BLaER1 treated with 17β-estradiol and CSF1 and Interleukin-3, amounts not matched to agents 10 nM and 100 nM (cell line): ENCODE data around the gene HOXA9.

Source experiments
- H3K27ac ChIP-seq, 11 experiments: shearing (Covaris generic); formaldehyde crosslinking; 2 replicates each; pipeline ENCODE4 v1.8.1; 2022
- H3K27me3 ChIP-seq, 11 experiments: shearing (Covaris generic); formaldehyde crosslinking; 2 replicates each; pipeline ENCODE4 v1.8.1; 2022
- H3K36me3 ChIP-seq, 11 experiments: shearing (Covaris generic); formaldehyde crosslinking; 2 replicates each; pipeline ENCODE4 v1.8.1; 2022
- H3K4me1 ChIP-seq, 10 experiments: shearing (Covaris generic); formaldehyde crosslinking; 2 replicates each; pipeline ENCODE4 v1.8.1; 2022
- H3K4me2 ChIP-seq, 11 experiments: shearing (Covaris generic); formaldehyde crosslinking; 2 replicates each; pipeline ENCODE4 v1.8.1; 2022
- H3K4me3 ChIP-seq, 10 experiments: shearing (Covaris generic); formaldehyde crosslinking; 2 replicates each; pipeline ENCODE4 v1.8.1; 2022
- H3K9ac ChIP-seq, 11 experiments: shearing (Covaris generic); formaldehyde crosslinking; 2 replicates each; pipeline ENCODE4 v1.8.1; 2022
- H3K9me3 ChIP-seq, 11 experiments: shearing (Covaris generic); formaldehyde crosslinking; replicated peaks in 1 of 11; 2 replicates each; pipeline ENCODE4 v1.8.1; 2022
- H4K20me1 ChIP-seq, 11 experiments: shearing (Covaris generic); formaldehyde crosslinking; 2 replicates each; pipeline ENCODE4 v1.8.1; 2022
- Cebpa-rat ChIP-seq, 11 experiments: shearing (Covaris generic); IDR thresholded peaks; 2 replicates each; pipeline ENCODE4 v1.8.1; 2022

The HOXA9 gene

DNA sequence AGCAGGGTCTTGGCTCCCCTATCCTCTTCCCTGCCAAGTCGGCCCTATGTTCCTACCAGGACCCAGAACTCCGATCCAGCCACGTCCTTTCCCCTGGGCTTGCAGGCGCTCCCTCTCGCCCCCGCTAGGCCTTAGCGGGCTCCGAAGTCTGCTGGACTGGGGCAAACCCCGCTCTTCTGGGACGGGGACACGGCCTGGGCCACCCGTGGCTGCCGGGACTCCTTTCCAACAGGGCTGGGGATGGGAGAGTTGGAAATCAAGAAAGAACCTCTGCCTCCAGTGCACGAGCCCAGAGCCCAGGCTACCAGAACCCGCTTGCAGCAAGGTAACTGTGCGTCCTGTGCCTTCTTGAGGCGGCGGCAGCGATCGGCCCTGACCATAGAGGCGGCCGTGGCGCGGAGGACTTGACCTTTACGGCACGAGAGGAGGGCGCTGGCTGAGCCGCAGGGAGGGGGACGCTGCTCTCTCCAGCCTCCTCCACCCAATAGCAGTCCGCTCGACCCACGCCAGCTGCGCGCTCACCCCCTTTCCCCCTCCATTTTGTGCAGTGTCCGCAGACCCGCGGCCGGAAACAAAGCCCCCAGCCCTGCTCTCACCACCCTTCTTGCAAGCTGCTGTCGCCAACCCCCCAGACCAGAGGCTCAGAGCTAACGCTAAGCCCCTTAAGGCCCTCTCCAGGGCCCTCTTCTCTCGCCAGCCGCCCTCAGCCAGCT lies 26.7 kb upstream of the HOXA9 start:
- H3K4me1 ChIP-seq = peaks cover 0 to 26% (median 9%) of the 10 kb centered on the region in 10 experiments; a peak in 10 of 20 replicates
- no peak overlapping the region for H3K9ac ChIP-seq
- peak overlapping the region in 6 of 11 experiments; percentile 32 to 87 (median 64); a peak in 11 of 22 replicates for H3K4me2 ChIP-seq
- no peaks in the 10 kb centered on the region for H3K36me3 ChIP-seq
- peak overlapping the region in 4 of 10 experiments; percentile 32 to 50 (median 46); a peak in 7 of 20 replicates for H3K4me3 ChIP-seq
- no peak for TF ChIP-seq Cebpa-rat (IDR thresholded peaks at IDR 0.05)
- no peak overlapping the region for H3K27ac ChIP-seq
- peaks cover 0 to 95% (median 76%) of the 10 kb centered on the region in 11 experiments; a peak in 19 of 22 replicates for H4K20me1 ChIP-seq
- peaks cover 100% of the 10 kb centered on the region in 11 experiments for H3K27me3 ChIP-seq
- peaks cover 0 to 24% (median 0%) of the 10 kb centered on the region in 11 experiments; a peak in 3 of 22 replicates for H3K9me3 ChIP-seq

DNA sequence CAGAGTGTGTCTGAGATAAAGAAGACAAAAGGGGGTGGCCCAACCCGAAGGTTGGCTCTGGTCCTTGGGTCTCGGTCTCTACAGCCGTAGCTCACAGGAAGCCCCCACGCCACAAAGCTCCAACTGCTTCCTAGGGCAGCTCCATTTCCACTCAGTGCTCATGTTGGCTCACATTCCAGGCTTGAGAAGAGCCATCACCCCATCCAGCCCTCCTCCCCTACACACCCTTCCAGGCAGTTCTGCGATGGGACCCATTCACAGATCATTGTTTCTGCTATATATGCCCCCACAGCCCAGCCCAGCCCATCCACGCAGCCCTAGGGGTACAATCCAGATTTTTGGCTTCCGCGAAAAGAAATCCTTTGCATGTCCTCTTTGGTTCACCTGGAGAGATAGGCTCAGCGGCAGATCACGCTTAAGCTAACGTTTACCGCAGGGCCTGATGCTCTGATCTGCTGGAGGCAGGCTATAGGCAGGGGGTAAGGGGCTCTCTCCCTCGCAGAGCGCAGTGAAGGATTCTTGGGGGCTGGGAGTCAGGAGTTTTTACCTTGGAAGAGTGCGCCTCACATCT lies 25.9 kb upstream of the HOXA9 start:
- H3K4me1 ChIP-seq = peaks cover 0 to 26% (median 9%) of the 10 kb centered on the region in 10 experiments; a peak in 10 of 20 replicates
- H3K9me3 ChIP-seq = peaks cover 0 to 24% (median 0%) of the 10 kb centered on the region in 11 experiments; a peak in 3 of 22 replicates
- H3K9ac ChIP-seq = no peak overlapping the region
- H3K4me3 ChIP-seq = no peak overlapping the region
- no peak for TF ChIP-seq Cebpa-rat (IDR thresholded peaks at IDR 0.05)
- no peak overlapping the region for H3K27ac ChIP-seq
- no peak overlapping the region for H3K4me2 ChIP-seq
- peaks cover 0 to 95% (median 80%) of the 10 kb centered on the region in 11 experiments; a peak in 19 of 22 replicates for H4K20me1 ChIP-seq
- H3K36me3 ChIP-seq = no peaks in the 10 kb centered on the region
- peaks cover 100% of the 10 kb centered on the region in 11 experiments for H3K27me3 ChIP-seq

DNA sequence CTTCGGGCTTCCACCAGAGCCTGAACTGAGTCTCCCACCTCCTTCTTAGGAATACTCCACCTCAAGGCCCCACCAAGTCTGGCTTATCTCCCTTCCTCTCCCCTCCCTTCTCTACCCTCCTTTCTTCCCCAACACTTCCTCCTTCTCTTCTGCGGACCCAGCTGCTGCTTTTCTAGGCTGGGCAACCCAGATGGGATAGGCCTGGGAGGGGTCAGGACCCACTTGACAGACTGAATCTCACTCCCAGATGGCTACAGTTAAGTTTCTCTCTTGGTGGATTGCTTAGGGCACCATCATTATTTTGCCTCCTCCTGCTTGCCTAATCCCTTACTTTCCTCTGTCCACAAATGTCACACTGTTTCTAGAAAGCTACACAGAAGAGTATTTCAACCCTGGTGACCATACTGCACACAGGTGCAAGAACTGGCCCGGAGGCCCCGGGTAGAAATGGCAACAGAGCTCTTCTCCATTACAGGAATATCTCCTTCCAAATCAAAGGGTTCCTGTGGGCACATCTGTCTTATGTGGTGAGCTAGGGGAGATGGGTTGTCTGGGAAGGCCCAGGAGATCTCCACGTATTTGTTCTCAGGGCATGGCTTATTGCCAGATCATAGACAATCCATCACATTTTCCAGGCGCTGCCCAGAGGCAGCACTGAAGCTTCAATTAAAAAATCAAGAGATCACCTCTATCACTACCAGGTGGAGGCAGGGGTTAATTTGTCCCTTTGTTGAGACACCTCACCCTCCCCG lies 24.8 kb upstream of the HOXA9 start:
- Histone ChIP-seq H3K4me1 (peaks cover 0 to 34% (median 9%) of the 10 kb centered on the region in 10 experiments; a peak in 10 of 20 replicates), H3K36me3 (no peaks in the 10 kb centered on the region), H3K4me3 (no peak overlapping the region), H4K20me1 (peaks cover 0 to 100% (median 91%) of the 10 kb centered on the region in 11 experiments; a peak in 19 of 22 replicates), H3K27ac (no peak overlapping the region), H3K27me3 (peaks cover 100% of the 10 kb centered on the region in 11 experiments), H3K9me3 (peaks cover 0 to 28% (median 0%) of the 10 kb centered on the region in 11 experiments; a peak in 4 of 22 replicates), H3K4me2 (no peak overlapping the region), H3K9ac (no peak overlapping the region)
- TF ChIP-seq Cebpa-rat (IDR thresholded peaks at IDR 0.05) = no peak

DNA sequence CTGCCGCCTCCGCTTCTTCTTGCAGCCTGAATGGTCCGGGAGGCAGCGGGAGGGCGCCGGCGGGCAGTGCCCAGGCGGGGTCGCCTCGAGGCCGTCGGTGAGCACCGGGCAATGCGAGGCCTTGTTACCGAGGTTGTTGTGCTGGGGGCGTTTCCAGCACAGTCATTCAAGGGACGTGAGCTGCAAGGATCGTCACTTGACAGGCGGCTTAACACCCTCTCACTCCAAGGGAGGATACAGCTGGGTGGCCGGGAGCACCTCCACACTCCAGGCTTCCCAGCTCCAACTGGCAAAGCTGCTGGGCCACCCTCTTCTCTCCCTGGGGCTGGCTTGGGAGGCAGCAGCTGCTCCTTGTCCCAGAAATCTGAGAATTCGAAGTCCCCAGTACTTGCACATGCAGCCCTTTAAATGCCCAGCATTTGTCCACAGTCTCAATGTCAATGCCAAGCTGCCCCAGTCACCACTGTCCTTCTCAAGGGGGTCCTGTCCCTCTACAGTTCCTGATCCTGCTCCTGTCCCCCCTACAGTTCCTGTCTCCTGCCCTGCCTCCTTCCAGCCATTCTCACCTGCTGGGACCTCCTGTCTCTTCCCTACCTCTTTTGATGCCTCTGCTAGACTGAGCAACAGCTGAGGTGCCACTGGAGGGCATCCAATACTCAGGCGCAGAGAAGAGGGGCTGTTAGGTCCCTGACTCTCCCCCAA lies 24.1 kb upstream of the HOXA9 start:
- peak overlapping the region in 2 of 10 experiments; percentile 39 to 42; a peak in 1 of 20 replicates for H3K4me3 ChIP-seq
- H3K4me2 ChIP-seq = peak overlapping the region in 3 of 11 experiments; percentile 49 to 82 (median 79); a peak in 5 of 22 replicates
- peaks cover 100% of the 10 kb centered on the region in 11 experiments for H3K27me3 ChIP-seq
- no peak for TF ChIP-seq Cebpa-rat (IDR thresholded peaks at IDR 0.05)
- H3K36me3 ChIP-seq = no peaks in the 10 kb centered on the region
- H3K9me3 ChIP-seq = peaks cover 0 to 35% (median 0%) of the 10 kb centered on the region in 11 experiments; a peak in 6 of 22 replicates
- H3K9ac ChIP-seq = no peak overlapping the region
- H3K27ac ChIP-seq = no peak overlapping the region
- H4K20me1 ChIP-seq = peaks cover 0 to 100% (median 92%) of the 10 kb centered on the region in 11 experiments; a peak in 19 of 22 replicates
- H3K4me1 ChIP-seq = peaks cover 0 to 41% (median 10%) of the 10 kb centered on the region in 10 experiments; a peak in 11 of 20 replicates

DNA sequence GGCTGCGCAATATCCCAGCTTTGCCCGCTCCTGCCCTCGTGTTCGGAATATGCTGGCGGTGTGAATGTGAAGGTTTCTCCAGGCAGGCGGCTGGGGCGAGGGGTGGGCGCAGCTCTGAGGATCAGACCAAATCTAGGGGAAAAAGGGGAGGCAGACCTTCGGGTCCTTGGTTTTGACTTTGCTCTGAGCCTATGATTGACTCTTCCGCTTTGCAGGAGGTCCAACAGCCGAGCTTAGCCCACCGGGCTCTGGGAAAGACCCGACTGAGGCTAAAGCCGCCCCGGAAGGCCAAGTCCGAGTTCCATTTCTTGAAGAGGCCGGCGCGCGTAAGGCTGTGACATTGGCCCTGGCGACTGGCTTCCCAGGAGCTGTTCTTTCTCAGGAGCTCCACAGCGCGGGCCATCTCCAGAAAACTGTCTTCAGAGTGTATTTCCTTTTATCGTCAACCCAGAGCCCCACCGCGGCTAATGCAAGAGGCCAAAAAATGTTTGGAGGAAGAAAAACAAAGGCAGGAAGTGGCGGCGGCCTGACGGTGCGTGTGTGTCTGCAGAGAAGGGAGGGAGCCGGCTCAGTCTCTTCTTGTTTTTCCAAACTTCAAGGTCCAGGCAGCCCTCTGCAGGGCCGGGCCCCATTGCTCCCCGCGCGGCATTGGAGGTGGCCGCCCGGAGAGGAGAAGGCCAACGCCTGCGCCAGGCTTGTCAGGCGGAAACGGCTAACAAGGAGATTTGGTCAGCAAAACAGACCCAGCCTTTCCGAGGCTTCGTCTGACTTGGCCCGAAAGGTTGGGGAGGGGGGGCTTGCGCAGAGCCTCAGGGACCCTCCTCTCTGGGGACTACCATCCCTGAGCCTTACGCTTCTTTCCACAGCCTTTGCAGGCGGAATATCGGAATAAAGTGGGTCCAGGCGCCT lies 23.3 kb upstream of the HOXA9 start:
- H3K4me3 ChIP-seq = peak overlapping the region in 4 of 10 experiments; percentile 37 to 42 (median 40); a peak in 9 of 20 replicates
- H3K27me3 ChIP-seq = peaks cover 100% of the 10 kb centered on the region in 11 experiments
- H3K4me2 ChIP-seq = peak overlapping the region in 7 of 11 experiments; percentile 5 to 82 (median 43); a peak in 13 of 22 replicates
- H3K9me3 ChIP-seq = peaks cover 0 to 37% (median 0%) of the 10 kb centered on the region in 11 experiments; a peak in 6 of 22 replicates
- no peak overlapping the region for H3K9ac ChIP-seq
- H3K27ac ChIP-seq = no peak overlapping the region
- H3K4me1 ChIP-seq = peaks cover 0 to 45% (median 13%) of the 10 kb centered on the region in 10 experiments; a peak in 12 of 20 replicates
- H4K20me1 ChIP-seq = peaks cover 0 to 100% (median 95%) of the 10 kb centered on the region in 11 experiments; a peak in 19 of 22 replicates
- H3K36me3 ChIP-seq = no peaks in the 10 kb centered on the region
- TF ChIP-seq Cebpa-rat (IDR thresholded peaks at IDR 0.05) = no peak

DNA sequence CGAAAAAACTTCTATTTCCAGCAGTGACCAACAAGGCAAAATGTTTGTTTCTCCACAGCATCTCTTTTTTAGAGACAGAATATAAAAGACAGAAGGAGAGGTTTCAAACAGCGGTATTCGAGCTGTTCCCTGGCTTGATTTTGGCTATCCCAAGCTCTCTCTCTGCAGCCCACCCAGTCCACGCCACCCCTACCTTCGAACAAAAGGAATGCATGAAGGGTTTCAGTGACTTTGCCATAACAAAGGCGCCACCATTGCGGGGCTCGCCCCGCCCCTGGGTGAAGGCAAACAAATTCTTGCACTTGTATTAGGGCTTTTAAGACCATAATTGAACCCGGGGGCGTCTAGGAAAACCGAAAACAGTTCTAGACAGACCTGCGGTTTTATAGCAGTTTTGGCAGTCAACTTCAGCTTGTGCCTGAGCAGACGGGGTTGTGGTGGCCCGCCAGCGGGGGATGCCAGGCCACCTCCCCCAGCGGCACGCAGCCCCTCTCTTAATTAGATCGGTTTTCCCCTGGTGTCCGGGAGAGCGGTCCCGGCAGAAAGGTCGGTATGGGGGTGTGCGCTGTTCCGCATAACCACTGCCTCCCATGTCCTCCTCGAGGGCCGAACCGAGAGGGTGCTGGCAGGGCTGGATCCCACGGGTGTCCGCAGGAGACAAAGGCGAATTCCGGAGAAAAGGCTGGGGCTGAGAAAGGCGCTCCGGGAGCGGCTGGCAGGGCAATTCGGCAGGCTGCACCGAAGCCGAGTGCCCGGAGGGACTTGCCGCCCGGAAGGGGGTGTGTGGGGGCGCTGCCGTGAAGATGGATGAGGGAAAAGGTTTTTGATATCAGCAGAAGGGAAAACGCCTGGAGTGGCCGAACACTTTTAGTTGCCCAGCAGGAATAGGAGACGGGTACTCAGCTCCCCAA lies 22.4 kb upstream of the HOXA9 start:
- Histone ChIP-seq H3K4me1 (peaks cover 0 to 43% (median 11%) of the 10 kb centered on the region in 10 experiments; a peak in 12 of 20 replicates), H3K4me2 (peak overlapping the region in 5 of 11 experiments; percentile 33 to 82 (median 49); a peak in 9 of 22 replicates), H4K20me1 (peaks cover 0 to 100% (median 95%) of the 10 kb centered on the region in 11 experiments; a peak in 19 of 22 replicates), H3K9me3 (peaks cover 0 to 37% (median 0%) of the 10 kb centered on the region in 11 experiments; a peak in 6 of 22 replicates), H3K9ac (no peak overlapping the region), H3K36me3 (no peaks in the 10 kb centered on the region), H3K27ac (no peak overlapping the region), H3K27me3 (peaks cover 100% of the 10 kb centered on the region in 11 experiments), H3K4me3 (peak overlapping the region in 4 of 10 experiments; percentile 37 to 42 (median 40); a peak in 6 of 20 replicates)
- TF ChIP-seq Cebpa-rat (IDR thresholded peaks at IDR 0.05) = no peak
